Aorta (tissue), 5 donors: ENCODE data around the gene LHX2. TPM values are rescaled to one million over a fixed set of nuclear protein-coding genes. Genes with fewer than 3 reads are reported as not detected.

Experiments
- ATAC-seq: fragments of 200-7000 bp; cut with Tn5 transposase; one replicate; pipeline ENCODE4 v1.9.1; 2022; ENCODE audit warnings: moderate library complexity; ENCODE audit not compliant: low FRiP score
- DNase-seq, 2 donors: peaks; one replicate each; pipeline ENCODE4 v3.0.0-alpha.2; 2020
- H3K27ac ChIP-seq, 2 donors: one replicate each; pipeline ENCODE4 v1.5.1; 2013; ENCODE audit warnings: low read length in 2 of 2, mild to moderate bottlenecking in 2 of 2, moderate library complexity in 2 of 2, control low read depth in 1 of 2, inconsistent platforms in 1 of 2, low read depth in 1 of 2
- H3K27me3 ChIP-seq, 2 donors: one replicate each; pipeline ENCODE4 v1.6.1; 2013; ENCODE audit warnings: control low read depth in 1 of 2, low read length in 1 of 2, mild to moderate bottlenecking in 1 of 2, moderate library complexity in 1 of 2; ENCODE audit not compliant: insufficient read depth in 2 of 2, control insufficient read depth in 1 of 2
- H3K36me3 ChIP-seq, 2 donors: one replicate each; pipeline ENCODE4 v1.6.1; 2013; ENCODE audit warnings: control low read depth in 1 of 2, low read length in 1 of 2, mild to moderate bottlenecking in 1 of 2; ENCODE audit not compliant: insufficient read depth in 2 of 2, control insufficient read depth in 1 of 2
- H3K4me1 ChIP-seq, 2 donors: one replicate each; pipeline ENCODE4 v1.6.1; 2013; ENCODE audit warnings: low read length in 2 of 2, control low read depth in 1 of 2, mild to moderate bottlenecking in 1 of 2, moderate library complexity in 1 of 2; ENCODE audit not compliant: insufficient read depth in 2 of 2, control insufficient read depth in 1 of 2
- H3K4me3 ChIP-seq, 2 donors: one replicate each; pipeline ENCODE4 v1.5.1; 2013; ENCODE audit warnings: low read length in 2 of 2, control low read depth in 1 of 2, mild to moderate bottlenecking in 1 of 2
- H3K9me3 ChIP-seq: one replicate; pipeline ENCODE4 v1.6.1; 2013; ENCODE audit warnings: mild to moderate bottlenecking, low read length; ENCODE audit not compliant: control insufficient read depth
- WGBS, 2 donors: extraction: QIAGEN DNeasy Blood & Tissue Kit; methylation state at CpG; one replicate each; pipeline ENCODE4 v1.1.7; 2013; 5-methylcytosine and 5-hydroxymethylcytosine counted together
- intact Hi-C, 2 donors: fragments of 100-400 bp; cut with DNase I; formaldehyde crosslinking; loops; one replicate each; pipeline versions ENCODE4 v1.14.2 to v1.15.0; 2022
- polyA plus RNA-seq, 2 donors: library from polyadenylated mRNA; stranded (reverse); fragments of 200-250 nt; gene quantifications; one replicate each; pipeline ENCODE4 v1.2.3, GENCODE V29; 2013
- total RNA-seq, 2 donors: library from RNA; stranded (reverse); fragmentation: NEBNext Ultra II Directional; extraction: Animal tissue kit (Norgen Biotek cat#: 25700); gene quantifications; one replicate each; pipeline ENCODE4 v1.2.1, GENCODE V29; 2021
- donor health status: healthy with polysubstance abuse.
- donor health status: Bipolar disorder and iron deficiency.
- donor health status: DM: no; HTN: no; CAD: no.
- donor health status: DM: no; HTN: no; CAD: no.
- donor health status: DM: yes; HTN: yes; CAD: no.

The LHX2 gene
- total and polyA plus RNA-seq, 4 donors, result 0.26 to 0.38 TPM; not detected in 2

GRCh38 chr9:124015661-124016131, 4.1 kb downstream of the LHX2 start:
- Histone ChIP-seq H3K9me3 (no peaks in the 10 kb centered on the region), H3K4me1 (no peaks in the 10 kb centered on the region), H3K27ac (no peak overlapping the region), H3K27me3 (no peaks in the 10 kb centered on the region), H3K36me3 (no peaks in the 10 kb centered on the region), H3K4me3 (no peak overlapping the region)
- 13 to 16% methylated on average over 25 to 26 of the region's 26 CpGs for WGBS, 2 donors
- DNase-seq, result no peak
- intact Hi-C loops, result no loop called here
- no peak for ATAC-seq

GRCh38 chr9:124016175-124017050, 4.8 kb downstream of the LHX2 start:
- ATAC-seq (no peak), DNase-seq (no peak)
- Histone ChIP-seq H3K4me3 (no peak overlapping the region), H3K27ac (no peak overlapping the region), H3K9me3 (no peaks in the 10 kb centered on the region), H3K36me3 (no peaks in the 10 kb centered on the region), H3K4me1 (no peaks in the 10 kb centered on the region), H3K27me3 (no peaks in the 10 kb centered on the region)
- intact Hi-C loops, result no loop called here
- 15 to 17% methylated on average over 44 to 45 of the region's 45 CpGs for WGBS, 2 donors

- no peak overlapping the region for H3K4me3 ChIP-seq
- H3K9me3 ChIP-seq, result no peaks in the 10 kb centered on the region
- no peak for ATAC-seq
- DNase-seq, result peak in 1 of 2 donors; percentile 78
- 4% methylated on average over 62 to 73 of the region's 73 CpGs for WGBS, 2 donors
- no peaks in the 10 kb centered on the region for H3K36me3 ChIP-seq
- H3K27ac ChIP-seq, result no peak overlapping the region
- intact Hi-C loops, result no loop called here
- no peaks in the 10 kb centered on the region for H3K27me3 ChIP-seq
- no peaks in the 10 kb centered on the region for H3K4me1 ChIP-seq
These were observed 5.7 kb downstream of the LHX2 start for GRCh38 chr9:124017051-124017928.

GRCh38 chr9:124017929-124018729, 6.6 kb downstream of the LHX2 start:
- Histone ChIP-seq H3K4me1 (no peaks in the 10 kb centered on the region), H3K9me3 (no peaks in the 10 kb centered on the region), H3K27ac (no peak overlapping the region), H3K27me3 (no peaks in the 10 kb centered on the region), H3K4me3 (no peak overlapping the region), H3K36me3 (no peaks in the 10 kb centered on the region)
- no peak for ATAC-seq
- intact Hi-C loops, result no loop called here
- DNase-seq, result no peak
- 5 to 7% methylated on average over 47 to 64 of the region's 64 CpGs for WGBS, 2 donors

- H3K4me3 ChIP-seq, result no peak overlapping the region
- ATAC-seq, result no peak
- intact Hi-C loops, result no loop called here
- no peaks in the 10 kb centered on the region for H3K4me1 ChIP-seq
- WGBS, 2 donors, result 8 to 13% methylated on average over 21 of the region's 21 CpGs
- no peaks in the 10 kb centered on the region for H3K9me3 ChIP-seq
- H3K27ac ChIP-seq, result no peak overlapping the region
- peak; percentile 12 to 30 for DNase-seq
- H3K36me3 ChIP-seq, result no peaks in the 10 kb centered on the region
- no peaks in the 10 kb centered on the region for H3K27me3 ChIP-seq
These were observed 7.4 kb downstream of the LHX2 start for GRCh38 chr9:124018730-124019697.

GRCh38 chr9:124019771-124020519, 8.4 kb downstream of the LHX2 start:
- Histone ChIP-seq H3K4me1 (no peaks in the 10 kb centered on the region), H3K27me3 (no peaks in the 10 kb centered on the region), H3K4me3 (no peak overlapping the region), H3K9me3 (no peaks in the 10 kb centered on the region), H3K27ac (no peak overlapping the region), H3K36me3 (no peaks in the 10 kb centered on the region)
- WGBS, 2 donors, result 18 to 23% methylated on average over 15 of the region's 15 CpGs
- DNase-seq (peak in 1 of 2 donors; percentile 17), ATAC-seq (no peak)
- intact Hi-C loops, result no loop called here

GRCh38 chr9:124020520-124021384, 9.2 kb downstream of the LHX2 start:
- H3K4me1 ChIP-seq, result no peaks in the 10 kb centered on the region
- H3K27me3 ChIP-seq, result no peaks in the 10 kb centered on the region
- DNase-seq (peak in 1 of 2 donors; percentile 34), ATAC-seq (no peak)
- H3K36me3 ChIP-seq, result no peaks in the 10 kb centered on the region
- H3K4me3 ChIP-seq, result no peak overlapping the region
- no peaks in the 10 kb centered on the region for H3K9me3 ChIP-seq
- intact Hi-C loops, result no loop called here
- 9 to 12% methylated on average over 31 of the region's 31 CpGs for WGBS, 2 donors
- no peak overlapping the region for H3K27ac ChIP-seq
